ENCODE results near the gene IGFBP2. TPM values are rescaled to one million over a fixed set of nuclear protein-coding genes. Genes with fewer than 3 reads are reported as not detected.

Gene IGFBP2
- total and polyA plus RNA-seq, 2 of the 8 experiments (the other 6 are each of a cell fraction or from before 2014, with no cell fraction given): 326 to 782 TPM

GRCh38 chr2:216657086-216657855 is 24.1 kb downstream of the IGFBP2 start:
- TF ChIP-seq TCF12 (IDR thresholded peaks at IDR 0.05; ENCODE audit: low read depth, low read length): no peak
- no peak for TF ChIP-seq SP2 (IDR thresholded peaks at IDR 0.05; ENCODE audit: low read length)
- no peak for TF ChIP-seq CREB1 (IDR thresholded peaks at IDR 0.05)
- TF ChIP-seq YY1 (IDR thresholded peaks at IDR 0.05; ENCODE audit: low read depth, low read length): no peak
- no peak for TF ChIP-seq RFX5 (IDR thresholded peaks at IDR 0.05; ENCODE audit: borderline replicate concordance, low read depth, low read length)
- no peak for TF ChIP-seq RXRA (IDR thresholded peaks at IDR 0.05; ENCODE audit: insufficient read depth, low read depth, low read length)
- no peak for TF ChIP-seq BRCA1 (IDR thresholded peaks at IDR 0.05; ENCODE audit: low read depth, low read length)
- TF ChIP-seq PHF8 (conservative IDR thresholded peaks at IDR 0.05; ENCODE audit: low read depth, low read length): no peak
- TF ChIP-seq HDAC6 (IDR thresholded peaks at IDR 0.05; ENCODE audit: low read depth, low read length): no peak
- no peak for TF ChIP-seq CHD1 (IDR thresholded peaks at IDR 0.05; ENCODE audit: low read depth, low read length)
- no peak overlapping the region for H3K14ac ChIP-seq (ENCODE audit: insufficient read length)
- H2BK12ac ChIP-seq (ENCODE audit: low read depth, low read length): no peak overlapping the region; the same call in 1 of the 2 replicates
- H3K9me3 ChIP-seq (ENCODE audit: insufficient read depth in 2 of 2, low read depth in 1 of 2, low read length in 1 of 2): no peaks in the 10 kb centered on the region
- CTCF ChIA-PET (ENCODE audit: partially characterized antibody): interaction anchor here (0.7 to 20.6 kb wide), 6 partner anchors 6 to 381 kb away, joined by 3 to 493 read pairs (median 128); no protein-coding TSS in a partner anchor
- no peak overlapping the region for H3K4me3 ChIP-seq (ENCODE audit: extremely low read depth in 1 of 4, insufficient read depth in 2 of 4, low read depth in 3 of 4, low read length in 4 of 4)
- peaks cover 0 to 3% (median under 1%) of the 10 kb centered on the region in 4 experiments; a peak in 4 of 7 replicates for H3K4me1 ChIP-seq (replicated peaks in 1 of 4; ENCODE audit: control insufficient read depth in 3 of 4, insufficient read depth in 4 of 4, low read length in 3 of 4)
- peak overlapping the region; percentile 19 for H4K8ac ChIP-seq (ENCODE audit: extremely low read depth, insufficient read depth, low read length)
- no peak overlapping the region for H2BK120ac ChIP-seq (replicated peaks; ENCODE audit: low read depth, low read length)
- H4K5ac ChIP-seq (ENCODE audit: insufficient read length, low read depth, low read length): no peak overlapping the region
- peaks cover 10 to 21% (median 17%) of the 10 kb centered on the region in 4 experiments; a peak in 6 of 8 replicates for H3K36me3 ChIP-seq (ENCODE audit: control insufficient read depth in 2 of 4, insufficient read depth in 4 of 4, low read length in 3 of 4)
- H3K27me3 ChIP-seq (replicated peaks in 1 of 4; ENCODE audit: control insufficient read depth in 3 of 4, extremely low read depth in 1 of 4, insufficient read depth in 3 of 4, low read length in 3 of 4): no peaks in the 10 kb centered on the region
- WGBS, 2 experiments (ENCODE audit: extremely low coverage in 1 of 2, insufficient coverage in 1 of 2, insufficient read length in 1 of 2, insufficient replicate concordance in 2 of 2, low coverage in 1 of 2, low lambda C conversion rate in 2 of 2, missing lambda C conversion rate in 1 of 2): 90% methylated on average over 15 of the region's 16 CpGs; no CpG with 5 or more reads in 1 of the 2 experiments
- no peak overlapping the region for H3K9ac ChIP-seq (replicated peaks in 1 of 4; ENCODE audit: extremely low read depth in 1 of 4, low read depth in 3 of 4, low read length in 3 of 4)
- H2BK20ac ChIP-seq (ENCODE audit: low read length): no peak overlapping the region
- H3K18ac ChIP-seq (ENCODE audit: extremely low read depth, low read length): no peak overlapping the region
- DNase-seq (ENCODE audit: low read depth in 1 of 2, low spot score in 2 of 2) (no peak), FAIRE-seq (no peak)
- no peaks in the 10 kb centered on the region for H3K23me2 ChIP-seq (ENCODE audit: low read depth, low read length)
- peaks cover 0 to 64% of the 10 kb centered on the region in 2 experiments; a peak in 3 of 4 replicates for H3K79me2 ChIP-seq (ENCODE audit: control insufficient read depth in 1 of 2, insufficient read depth in 2 of 2, low read length in 2 of 2)
- H4K91ac ChIP-seq (replicated peaks; ENCODE audit: insufficient read length, low read length): peak overlapping the region; percentile 53
- H3K4ac ChIP-seq (replicated peaks; ENCODE audit: insufficient read length, low read depth, low read length): no peak overlapping the region
- POLR2A ChIA-PET (ENCODE audit: partially characterized antibody): interaction anchor here (1.2 kb wide), 1 partner anchor 150 kb away, joined by 5 read pairs; no protein-coding TSS in a partner anchor
- H3K27ac ChIP-seq (ENCODE audit: low read depth, low read length): no peak overlapping the region; the same call in 1 of the 2 replicates
- H2BK15ac ChIP-seq (ENCODE audit: low read length): no peak overlapping the region
- no peak overlapping the region for H3K23ac ChIP-seq (ENCODE audit: insufficient read length)
- no peak overlapping the region for H3K4me2 ChIP-seq (ENCODE audit: insufficient read depth in 1 of 2, low read depth in 2 of 2, low read length in 2 of 2)
- peaks cover 21% of the 10 kb centered on the region for H3K79me1 ChIP-seq (ENCODE audit: low read depth, low read length)
- H2AFZ ChIP-seq (ENCODE audit: low read length): no peak overlapping the region
- no peak overlapping the region for H2AK5ac ChIP-seq (ENCODE audit: low read depth, low read length)
- H4K20me1 ChIP-seq (replicated peaks in 1 of 2; ENCODE audit: control insufficient read depth in 1 of 2, insufficient read depth in 2 of 2, low read length in 2 of 2): peaks cover 9 to 20% of the 10 kb centered on the region in 2 experiments
- no peak overlapping the region for H2BK5ac ChIP-seq (ENCODE audit: low read depth, low read length)
- H3K56ac ChIP-seq (replicated peaks; ENCODE audit: insufficient read length, low read depth, low read length): no peak overlapping the region

All from H1 (cell line).